ENCODE data around the gene CLEC18C.
"Not testable (repeated sequence)": the region's sequence is repeated elsewhere in the genome, so short reads cannot be mapped to it uniquely, and the experiment has no call there.

CLEC18C gene

DNA sequence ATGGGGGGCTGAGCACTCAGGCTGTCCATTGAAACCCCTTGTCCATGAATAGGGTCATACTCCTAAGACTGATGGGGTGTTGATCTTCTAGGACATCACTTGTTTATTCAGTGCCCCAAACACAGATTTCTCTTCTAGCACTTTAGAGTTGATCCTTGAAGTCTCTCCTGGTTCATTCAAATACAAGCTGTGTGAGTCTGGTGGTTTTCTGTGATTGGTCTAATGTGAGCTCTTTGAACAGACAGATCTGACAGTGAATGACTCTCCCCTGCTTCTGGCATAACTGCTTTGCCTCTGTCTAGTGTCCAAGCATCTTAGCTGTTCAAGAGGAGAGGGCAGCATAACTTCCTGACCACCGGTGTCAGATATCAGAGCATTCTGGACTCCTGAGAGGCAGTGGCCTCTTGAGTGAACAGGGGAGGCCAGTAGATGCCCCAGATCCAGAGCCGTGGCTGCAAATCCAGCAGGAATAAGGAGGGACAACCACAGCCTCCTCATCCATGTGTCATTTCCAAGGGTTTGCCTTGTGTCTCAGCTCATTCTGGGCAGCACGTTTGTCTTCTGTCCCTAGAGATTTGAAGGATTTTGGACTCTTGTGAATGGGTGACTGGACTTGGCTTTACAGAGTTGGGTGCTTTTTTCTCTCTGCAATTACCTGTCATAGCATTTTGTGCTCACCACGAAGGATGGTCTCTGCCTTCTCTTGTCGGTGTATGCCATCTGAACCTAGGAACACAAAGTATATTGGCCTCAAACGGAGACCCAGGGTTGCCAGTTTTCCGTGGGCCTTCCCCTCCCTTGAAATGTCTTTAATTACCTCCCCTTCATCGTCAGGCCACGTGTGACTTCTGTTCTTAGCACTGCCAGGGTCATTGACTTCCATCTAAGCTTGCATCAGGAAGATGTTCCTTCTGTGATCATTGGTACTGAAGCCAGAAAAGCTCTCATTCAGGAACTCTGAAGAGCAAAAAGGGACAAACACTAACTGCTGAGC, 13.9 kb upstream of the CLEC18C start:
- peak; percentile 12 for DNase-seq (ENCODE audit: low read depth)

DNA sequence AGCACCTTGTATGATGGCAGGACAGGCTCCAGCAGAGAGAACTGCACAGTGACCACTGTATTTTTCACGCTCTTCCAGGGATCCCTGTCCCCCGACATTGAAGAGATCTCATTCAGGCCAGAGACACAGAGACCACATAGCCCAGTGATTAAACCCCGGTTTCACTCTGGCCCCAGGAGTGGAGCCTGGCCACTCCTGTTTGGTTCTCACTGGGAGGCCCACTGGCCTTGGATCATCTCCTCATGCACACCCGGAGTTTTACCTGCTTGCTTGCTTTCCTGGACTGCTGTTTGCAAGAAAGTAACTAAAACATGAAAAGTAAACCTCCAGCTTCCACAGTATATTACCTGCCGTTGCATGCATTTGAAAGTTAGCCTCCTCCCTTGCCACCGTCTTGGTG, 13.2 kb upstream of the CLEC18C start:
- no peak for DNase-seq (ENCODE audit: low read depth)

DNA sequence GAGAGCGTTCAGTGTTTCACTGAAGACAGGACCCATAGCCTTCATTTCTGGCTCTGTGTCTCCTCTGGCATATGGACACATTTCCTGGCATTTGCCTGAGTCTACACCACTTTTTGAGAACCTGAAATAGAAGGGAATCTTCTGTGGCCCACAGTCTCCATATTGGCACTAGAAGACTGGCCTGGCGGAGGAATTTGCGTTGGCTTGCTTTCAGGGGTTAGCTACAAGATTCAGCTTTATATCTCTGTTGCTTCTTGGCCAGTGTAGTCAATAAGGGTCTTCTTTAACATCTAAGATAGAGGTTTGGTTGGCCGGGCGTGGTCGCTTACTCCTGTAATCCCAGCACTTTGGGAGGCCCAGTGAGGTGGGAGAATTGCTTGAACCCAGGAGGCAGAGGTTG, 12.8 kb upstream of the CLEC18C start:
- DNase-seq (ENCODE audit: low read depth) = no peak

DNA sequence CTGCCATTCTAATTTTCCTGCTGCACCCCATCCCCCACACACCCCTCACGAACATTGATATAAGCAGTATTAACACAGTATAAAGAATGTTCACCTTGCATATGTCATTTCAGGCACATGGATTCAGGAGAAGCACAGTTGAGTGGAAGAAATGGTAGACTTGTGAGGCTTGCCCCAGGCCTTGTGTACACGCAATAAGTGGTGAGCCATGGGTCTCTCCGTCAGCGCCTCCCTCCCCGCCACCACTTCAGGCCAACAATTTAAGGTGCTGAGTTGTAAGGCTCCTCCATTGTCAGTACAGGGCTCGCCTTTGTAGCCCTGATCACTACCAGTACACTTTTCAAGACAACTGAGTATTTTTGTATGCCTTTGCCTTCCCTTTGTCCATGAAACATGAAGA, 12.2 kb upstream of the CLEC18C start:
- DNase-seq (ENCODE audit: low read depth) = no peak

DNA sequence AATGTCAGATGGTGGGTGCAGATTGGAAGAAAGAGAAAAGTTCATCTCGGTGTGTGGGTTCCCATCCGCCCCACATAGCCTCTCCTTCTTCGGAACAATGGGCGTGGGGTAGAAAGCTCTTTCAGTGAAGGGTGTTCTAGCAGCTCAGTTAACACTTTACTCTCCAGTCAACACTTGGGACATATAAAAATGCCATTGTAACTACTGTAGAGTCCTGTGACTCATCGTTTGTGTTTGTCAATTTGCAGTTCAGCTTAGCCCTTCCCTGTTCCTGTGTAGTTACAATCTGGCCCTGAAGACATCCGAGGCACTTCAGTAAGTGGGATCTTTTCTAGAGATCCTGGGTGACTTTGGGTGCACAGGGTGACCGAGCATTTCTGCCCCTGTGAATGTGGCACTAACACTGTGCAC, 11.5 kb upstream of the CLEC18C start:
- DNase-seq (ENCODE audit: low read depth) = peak; percentile 25

DNA sequence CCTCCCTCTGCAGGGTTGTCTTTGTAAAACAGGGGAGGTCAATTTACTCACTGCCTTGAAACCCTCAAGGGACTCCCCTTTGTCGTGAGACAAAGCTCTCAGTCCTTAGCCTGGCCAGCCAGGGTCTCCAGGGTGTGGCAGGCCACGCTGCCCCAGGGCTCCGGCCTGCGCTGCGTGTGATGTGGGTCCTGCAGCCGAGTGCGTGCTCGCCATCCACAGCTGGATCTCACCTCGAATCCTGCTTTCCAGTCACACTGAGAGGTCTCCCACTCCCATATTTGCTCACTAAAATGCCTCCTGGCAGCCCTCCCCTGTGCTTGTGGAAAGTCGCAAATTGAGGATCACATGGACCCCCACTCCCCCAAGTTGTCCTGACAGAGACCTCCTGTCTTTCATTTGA, 10.0 kb upstream of the CLEC18C start:
- no peak for DNase-seq (ENCODE audit: low read depth)

DNA sequence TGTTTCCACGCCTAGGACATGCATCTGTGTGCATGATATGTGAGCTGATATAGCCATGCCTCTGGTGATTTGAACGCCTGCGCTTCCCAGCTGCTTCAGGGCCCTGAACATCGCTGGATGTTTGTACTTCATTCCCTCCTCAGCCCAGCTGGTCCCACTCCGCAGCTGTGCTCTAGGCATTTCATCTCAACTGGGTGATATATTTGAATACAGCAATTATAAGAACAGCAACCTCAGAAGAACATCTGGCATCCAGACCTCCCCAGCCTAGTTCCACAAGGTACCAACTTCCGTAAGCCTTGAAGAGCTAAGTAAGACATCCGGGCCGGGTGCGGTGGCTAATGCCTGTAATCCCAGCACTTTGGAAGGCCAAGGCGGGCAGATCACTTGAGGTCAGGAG, 6.9 kb upstream of the CLEC18C start:
- DNase-seq (ENCODE audit: low read depth) = not testable (repeated sequence)

DNA sequence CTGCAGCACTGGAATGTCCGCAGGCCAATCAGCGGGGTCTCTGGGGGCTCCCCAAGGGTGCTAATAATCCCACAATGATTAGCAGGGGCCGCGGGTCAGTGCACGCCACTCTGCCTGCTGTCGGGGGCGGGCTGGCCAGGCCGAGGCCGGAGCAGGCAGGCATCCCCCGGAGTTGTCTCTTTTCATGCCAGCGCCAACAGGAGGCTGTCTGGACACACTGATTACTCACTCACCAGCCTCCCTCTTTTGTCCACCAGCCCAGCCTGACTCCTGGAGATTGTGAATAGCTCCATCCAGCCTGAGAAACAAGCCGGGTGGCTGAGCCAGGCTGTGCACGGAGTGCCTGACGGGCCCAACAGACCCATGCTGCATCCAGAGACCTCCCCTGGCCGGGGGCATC, 329 bp downstream of the CLEC18C start:
- not testable (repeated sequence) for DNase-seq (ENCODE audit: low read depth)

DNA sequence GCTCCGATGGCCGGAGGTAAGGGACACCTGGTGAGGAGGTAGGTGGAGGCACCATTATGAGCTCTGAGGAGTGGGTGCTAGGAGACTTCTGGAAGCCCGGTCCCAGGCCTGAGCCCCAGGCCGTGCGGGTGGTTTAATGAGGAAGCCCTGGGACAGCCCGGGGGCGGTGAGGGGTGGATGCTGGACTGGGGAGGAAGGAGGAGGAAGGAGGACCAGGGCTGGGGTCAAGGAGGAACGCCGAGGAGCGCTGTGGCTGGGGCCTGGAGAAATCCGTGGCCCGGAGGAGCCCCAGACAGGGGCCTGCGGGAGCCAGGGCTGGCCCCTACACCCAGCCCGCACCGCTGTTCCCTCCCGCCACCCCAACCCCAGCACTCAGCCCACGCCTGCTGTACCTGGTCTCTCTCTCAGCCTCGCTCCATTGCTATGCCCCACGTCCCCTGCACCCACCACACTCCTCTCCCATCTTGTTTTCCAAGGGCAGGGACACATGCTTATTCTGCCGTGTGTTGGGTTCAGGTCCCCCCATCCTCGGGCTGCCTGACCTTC, 873 bp downstream of the CLEC18C start:
- DNase-seq (ENCODE audit: low read depth) = not testable (repeated sequence)

DNA sequence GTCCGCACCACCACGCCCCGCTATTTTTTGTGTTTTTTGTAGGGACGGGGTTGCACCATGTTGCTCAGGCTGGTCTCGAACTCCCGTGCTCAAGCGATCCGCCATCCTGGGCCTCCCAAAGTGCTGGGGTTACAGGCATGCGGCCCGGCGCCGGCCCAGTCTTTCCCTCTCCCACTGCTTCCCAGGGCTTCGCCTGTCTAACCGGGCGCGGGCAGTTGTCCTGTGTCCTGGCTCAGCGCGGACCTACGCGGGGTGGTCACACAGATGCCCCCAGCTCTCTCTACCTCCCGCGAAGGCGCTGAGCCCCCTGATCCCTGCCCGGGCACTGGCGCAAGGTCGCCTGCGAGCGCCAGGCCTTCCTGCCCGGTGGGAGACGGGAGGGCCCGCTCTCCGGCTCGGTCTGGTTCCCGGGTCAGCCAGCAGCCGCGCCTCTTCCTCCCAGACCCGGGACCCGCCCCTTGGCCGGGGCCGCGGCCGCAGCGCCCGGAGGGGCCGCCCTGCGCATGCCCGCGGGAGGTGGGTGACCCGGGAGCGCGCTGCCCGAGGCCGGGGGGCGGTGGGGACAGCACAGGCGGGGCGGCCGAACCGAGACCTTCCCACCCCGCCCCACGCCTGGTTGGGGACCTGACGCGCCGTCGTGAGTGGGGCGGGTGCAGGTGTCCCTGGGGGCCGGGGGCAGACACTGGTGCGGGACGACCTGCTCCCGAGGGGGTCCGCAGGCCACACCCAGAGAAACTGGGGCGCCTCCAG, 14.4 kb downstream of the CLEC18C start:
- DNase-seq (ENCODE audit: low read depth) = not testable (repeated sequence)

DNA sequence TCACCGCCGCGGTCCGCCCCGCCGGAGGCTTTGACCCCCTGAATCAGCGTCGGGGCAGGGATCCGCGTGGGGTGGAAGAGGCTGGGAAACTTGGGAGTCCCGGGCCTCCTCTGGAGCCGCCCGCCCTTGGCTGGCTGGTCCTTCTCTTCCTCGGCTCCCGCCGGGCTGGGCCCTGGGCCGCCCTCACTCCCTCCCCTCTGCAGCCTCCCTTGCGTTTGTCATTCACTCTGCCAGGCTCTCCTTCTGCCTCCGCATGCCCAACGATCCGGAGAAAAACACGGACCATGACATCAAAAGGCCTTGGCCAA, 15.0 kb downstream of the CLEC18C start:
- DNase-seq (ENCODE audit: low read depth) = not testable (repeated sequence)

DNA sequence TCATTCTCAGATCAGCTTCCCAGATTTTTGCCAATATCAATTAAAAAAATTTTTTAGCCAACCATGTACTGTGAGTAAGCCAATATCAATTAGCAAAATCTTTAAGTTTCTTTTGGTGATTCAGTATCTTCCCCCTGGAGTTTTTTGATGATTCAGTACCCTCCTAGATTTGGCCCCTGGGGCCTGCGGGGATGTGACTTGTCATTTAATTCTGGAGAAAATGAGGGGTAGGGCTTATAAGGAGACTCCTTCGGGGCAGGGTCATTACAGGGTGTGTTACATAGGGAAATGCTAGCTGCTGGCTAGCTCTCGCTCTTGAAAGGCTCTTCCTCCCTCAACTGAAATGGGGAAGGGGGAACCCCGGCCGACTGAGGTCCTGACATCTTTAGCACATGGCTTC, 17.0 kb downstream of the CLEC18C start:
- DNase-seq (ENCODE audit: low read depth) = not testable (repeated sequence)

DNA sequence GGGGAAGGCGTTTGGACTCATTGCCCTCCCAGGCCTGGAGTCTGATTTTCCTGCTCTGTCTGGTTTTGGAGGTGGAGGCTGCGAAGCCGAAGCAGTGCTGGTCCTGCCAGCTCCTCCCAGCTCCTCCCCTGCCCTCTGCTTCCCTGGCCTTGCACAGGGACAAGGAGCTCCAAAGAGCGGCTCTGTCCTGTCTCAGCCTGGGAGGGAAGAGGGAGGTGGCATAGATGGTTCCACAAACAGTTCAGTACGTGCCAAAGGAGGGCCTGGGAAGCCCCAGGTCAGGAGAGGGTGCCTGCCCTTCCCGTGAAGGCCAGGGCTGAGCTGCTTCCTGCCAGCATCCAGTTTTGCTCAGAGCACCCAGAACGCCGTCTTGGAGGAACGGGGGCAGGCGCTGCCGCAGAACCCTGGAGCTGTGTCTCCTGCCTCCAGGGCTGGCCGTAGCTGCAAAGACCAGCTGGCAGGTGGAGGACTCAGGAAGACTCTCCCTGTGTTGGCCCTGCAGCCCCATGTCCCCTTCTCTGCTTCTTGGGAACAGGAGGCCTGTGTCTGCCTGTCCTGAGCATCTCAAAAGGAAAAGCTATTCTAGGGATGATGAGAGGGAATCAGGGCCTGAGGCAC, 23.2 kb downstream of the CLEC18C start:
- not testable (repeated sequence) for DNase-seq (ENCODE audit: low read depth)

DNA sequence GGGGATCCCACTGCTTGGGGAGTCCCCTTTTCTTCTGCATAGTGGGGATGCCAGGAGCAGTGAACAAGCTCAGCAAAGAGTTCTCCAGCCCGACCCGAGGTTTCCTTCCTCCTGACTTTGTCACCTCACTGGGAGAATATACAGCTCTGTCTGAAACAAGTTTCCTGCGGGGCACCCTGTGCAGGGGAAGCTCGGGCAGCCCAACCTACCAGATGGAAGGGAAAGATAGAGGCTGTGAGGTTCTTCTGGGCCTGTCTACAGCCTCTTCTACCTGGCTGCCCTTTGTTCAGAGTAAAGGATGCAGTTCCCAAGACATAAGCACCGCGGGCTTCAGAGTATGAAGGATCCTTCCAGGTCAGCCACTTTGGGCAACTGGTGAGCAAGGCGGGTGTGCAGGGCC, 24.0 kb downstream of the CLEC18C start:
- not testable (repeated sequence) for DNase-seq (ENCODE audit: low read depth)

DNA sequence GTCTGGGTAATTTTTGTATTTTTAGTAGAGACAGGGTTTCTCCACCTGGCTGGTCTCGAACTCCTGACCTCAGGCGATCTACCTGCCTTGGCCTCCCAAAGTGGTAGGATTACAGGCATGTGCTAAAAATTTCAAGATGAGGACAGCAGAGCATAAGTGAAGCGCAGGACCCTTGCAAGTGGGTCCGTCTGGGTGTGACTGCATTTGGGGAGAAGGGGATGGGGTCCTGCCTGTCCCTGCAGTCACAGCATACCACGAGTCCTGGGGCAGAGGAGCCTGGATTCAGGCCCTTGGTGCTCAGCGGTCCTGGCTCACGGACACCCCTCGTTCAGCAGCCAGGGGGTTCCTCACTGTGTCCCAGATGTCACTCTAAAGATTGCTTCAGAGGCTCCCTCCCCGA, 24.6 kb downstream of the CLEC18C start:
- DNase-seq (ENCODE audit: low read depth) = not testable (repeated sequence)

DNA sequence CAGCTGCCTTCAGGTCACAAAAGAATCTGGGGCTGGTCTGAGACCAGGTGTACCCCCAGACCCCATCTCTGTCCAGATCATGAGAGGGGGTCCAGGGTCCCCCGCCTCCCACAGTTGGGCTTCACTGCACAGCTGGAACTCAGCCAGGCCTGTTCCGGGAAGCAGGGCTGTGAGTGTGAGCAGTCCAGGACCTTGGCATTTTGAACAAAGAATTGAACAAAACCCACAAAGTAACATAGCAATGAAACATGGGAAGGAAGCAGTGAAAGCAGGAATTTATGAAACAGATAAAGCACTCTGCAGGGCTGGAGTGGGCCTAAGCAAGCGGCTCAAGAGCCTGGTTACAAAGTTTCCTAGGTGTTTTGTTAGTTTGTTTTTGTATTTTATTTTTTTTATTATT, 25.1 kb downstream of the CLEC18C start:
- not testable (repeated sequence) for DNase-seq (ENCODE audit: low read depth)

DNA sequence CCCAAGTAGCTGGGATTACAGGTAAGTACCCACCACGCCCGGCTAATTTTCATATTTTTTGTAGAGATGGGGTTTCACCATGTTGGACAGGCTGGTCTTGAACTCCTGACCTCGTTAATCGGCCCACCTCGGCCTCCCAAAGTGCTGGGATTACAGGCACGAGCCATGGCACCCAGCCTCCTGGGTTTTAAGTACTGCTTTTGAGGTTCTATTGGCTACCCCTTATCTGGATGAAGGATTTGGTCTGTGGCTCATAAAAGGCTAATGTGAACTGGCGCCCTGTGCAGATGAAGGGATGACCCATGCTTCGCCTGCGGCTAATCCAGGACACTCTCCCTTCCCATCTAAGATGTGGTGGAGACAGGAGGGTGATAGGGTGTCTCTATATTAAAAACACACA, 25.6 kb downstream of the CLEC18C start:
- not testable (repeated sequence) for DNase-seq (ENCODE audit: low read depth)

DNA sequence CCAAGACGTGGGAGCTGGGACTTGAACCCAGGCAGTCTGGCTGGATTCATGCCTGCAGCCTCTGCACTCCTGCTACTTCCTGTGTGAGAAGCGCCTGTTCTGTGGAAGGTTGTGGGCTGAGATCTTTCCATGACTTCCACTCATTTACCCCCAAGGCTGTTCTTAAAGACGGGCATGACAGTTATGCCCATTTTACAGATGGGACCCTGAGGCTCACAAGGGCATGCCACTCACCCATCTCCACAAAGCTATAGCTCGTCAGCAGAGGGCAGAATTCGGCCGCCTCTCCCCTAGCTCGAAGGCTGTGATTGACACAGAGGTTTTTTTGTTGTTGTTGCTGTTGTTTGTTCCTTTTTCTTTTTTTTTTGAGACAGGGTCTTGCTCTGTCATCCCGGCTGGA, 26.5 kb downstream of the CLEC18C start:
- DNase-seq (ENCODE audit: low read depth) = not testable (repeated sequence)

DNA sequence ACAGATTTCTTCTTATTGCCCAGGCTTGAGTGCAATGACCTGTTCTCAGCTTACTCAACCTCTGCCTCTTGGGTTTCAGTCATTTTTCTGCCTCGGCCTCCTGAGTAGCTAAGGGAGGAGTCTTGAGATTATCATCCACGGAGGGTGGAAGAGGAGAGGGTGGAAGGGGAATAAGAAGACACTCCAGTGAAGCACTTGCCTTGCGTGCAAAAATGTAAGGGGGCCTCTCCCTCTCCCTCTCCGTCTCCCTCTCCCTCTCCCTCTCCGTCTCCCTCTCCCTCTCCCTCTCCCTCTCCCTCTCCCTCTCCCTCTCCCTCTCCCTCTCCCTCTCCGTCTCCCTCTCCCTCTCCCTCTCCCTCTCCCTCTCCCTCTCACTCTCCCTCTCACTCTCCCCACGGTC, 29.9 kb downstream of the CLEC18C start:
- not testable (repeated sequence) for DNase-seq (ENCODE audit: low read depth)

DNA sequence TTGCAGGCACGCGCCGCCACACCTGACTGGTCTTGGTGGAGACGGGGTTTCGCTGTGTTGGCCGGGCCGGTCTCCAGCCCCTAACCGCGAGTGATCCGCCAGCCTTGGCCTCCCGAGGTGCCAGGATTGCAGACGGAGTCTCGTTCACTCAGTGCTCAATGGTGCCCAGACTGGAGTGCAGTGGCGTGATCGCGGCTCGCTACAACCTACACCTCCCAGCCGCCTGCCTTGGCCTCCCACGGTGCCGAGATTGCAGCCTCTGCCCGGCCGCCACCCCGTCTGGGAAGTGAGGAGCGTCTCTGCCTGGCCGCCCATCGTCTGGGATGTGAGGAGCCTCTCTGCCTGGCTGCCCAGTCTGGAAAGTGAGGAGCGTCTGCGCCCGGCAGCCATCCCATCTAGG, 30.4 kb downstream of the CLEC18C start:
- DNase-seq (ENCODE audit: low read depth) = not testable (repeated sequence)

DNA sequence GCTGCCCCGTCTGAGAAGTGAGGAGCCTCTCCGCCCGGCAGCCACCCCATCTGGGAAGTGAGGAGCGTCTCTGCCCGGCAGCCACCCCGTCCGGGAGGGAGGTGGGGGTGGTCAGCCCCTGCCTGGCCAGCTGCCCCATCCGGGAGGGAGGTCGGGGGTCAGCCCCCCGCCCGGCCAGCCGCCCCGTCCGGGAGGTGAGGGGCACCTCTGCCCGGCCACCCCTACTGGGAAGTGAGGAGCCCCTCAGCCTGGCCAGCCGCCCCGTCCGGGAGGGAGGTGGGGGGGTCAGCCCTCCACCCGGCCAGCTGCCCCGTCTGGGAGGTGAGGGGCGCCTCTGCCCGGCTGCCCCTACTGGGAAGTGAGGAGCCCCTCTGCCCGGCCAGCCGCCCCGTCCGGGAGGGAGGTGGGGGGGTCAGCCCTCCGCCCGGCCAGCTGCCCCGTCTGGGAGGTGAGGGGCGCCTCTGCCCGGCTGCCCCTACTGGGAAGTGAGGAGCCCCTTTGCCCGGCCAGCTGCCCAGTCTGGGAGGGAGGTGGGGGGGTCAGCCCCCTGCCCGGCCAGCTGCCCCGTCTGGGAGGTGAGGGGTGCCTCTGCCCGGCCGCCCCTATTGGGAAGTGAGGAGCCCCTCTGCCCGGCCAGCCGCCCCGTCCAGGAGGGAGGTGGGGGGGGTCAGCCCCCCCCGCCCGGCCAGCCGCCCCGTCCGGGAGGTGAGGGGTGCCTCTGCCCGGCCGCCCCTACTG, 31.2 kb downstream of the CLEC18C start:
- not testable (repeated sequence) for DNase-seq (ENCODE audit: low read depth)

DNA sequence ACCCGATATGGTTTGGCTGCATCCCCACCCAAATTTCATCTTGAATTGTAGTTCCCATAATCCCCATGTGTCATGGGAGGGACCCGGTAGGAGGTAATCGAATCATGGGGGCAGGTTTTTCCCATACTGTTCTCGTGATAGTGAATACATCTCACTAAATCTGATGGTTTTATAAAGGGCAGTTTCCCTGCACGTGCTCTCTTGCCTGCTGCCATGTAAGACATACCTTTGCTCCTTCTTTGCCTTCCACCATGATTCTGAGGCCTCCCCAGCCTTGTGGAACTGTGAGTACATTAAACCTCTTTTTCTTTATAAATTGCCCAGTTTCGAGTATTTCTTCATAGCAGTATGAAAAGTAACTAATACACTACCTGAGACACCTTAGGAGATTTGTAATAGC, 32.8 kb downstream of the CLEC18C start:
- not testable (repeated sequence) for DNase-seq (ENCODE audit: low read depth)
